HepG2 (cell line): Measurements from ENCODE around the gene ZMIZ1.

Experiments
- EP300 ChIP-seq, 3 experiments: sonication (generic) in 1 of 3; formaldehyde crosslinking in 1 of 3; IDR thresholded peaks; 2 replicates each; pipeline versions ENCODE4 v1.5.1 to v1.6.1; 2011 to 2020; ENCODE audit warnings: low read depth in 2 of 3, low read length in 2 of 3, borderline replicate concordance in 1 of 3, improper control_type of control experiment in 1 of 3, mild to moderate bottlenecking in 1 of 3, missing genetic modification reagents in 1 of 3, moderate library complexity in 1 of 3
- ETV6 ChIP-seq: sonication (generic); formaldehyde crosslinking; conservative IDR thresholded peaks from 2 replicates; pipeline ENCODE4 v1.4.0; 2020; ENCODE audit warnings: missing genetic modification reagents
- FOXM1 ChIP-seq: sonication (generic); formaldehyde crosslinking; IDR thresholded peaks from 2 replicates; pipeline ENCODE4 v1.5.0; 2020; ENCODE audit warnings: missing genetic modification reagents
- HCFC1 ChIP-seq: fragments of 150-350 bp; IDR thresholded peaks from 2 replicates; pipeline ENCODE4 v1.6.1; 2014; ENCODE audit warnings: low read depth, low read length
- NRL ChIP-seq: sonication (generic); formaldehyde crosslinking; IDR thresholded peaks from 2 replicates; pipeline ENCODE4 v1.5.0; 2020; ENCODE audit warnings: missing genetic modification reagents, mild to moderate bottlenecking, moderate library complexity, borderline replicate concordance
- SATB2 ChIP-seq: sonication (generic); formaldehyde crosslinking; IDR thresholded peaks from 2 replicates; pipeline ENCODE4 v1.5.0; 2020; ENCODE audit warnings: missing genetic modification reagents
- YY1 ChIP-seq: IDR thresholded peaks from 2 replicates; pipeline ENCODE4 v1.6.1; 2011; ENCODE audit warnings: low read length, low read depth, moderate library complexity, mild to moderate bottlenecking; ENCODE audit not compliant: insufficient read depth, insufficient replicate concordance
- ZNF143 ChIP-seq: sonication (generic); formaldehyde crosslinking; IDR thresholded peaks from 2 replicates; pipeline ENCODE4 v1.4.0; 2020; ENCODE audit warnings: missing genetic modification reagents
- ZNF274 ChIP-seq: sonication (generic); formaldehyde crosslinking; IDR thresholded peaks from 2 replicates; pipeline ENCODE4 v1.5.1; 2020; ENCODE audit warnings: mild to moderate bottlenecking, missing genetic modification reagents
- ZNF530 ChIP-seq: sonication (generic); formaldehyde crosslinking; IDR thresholded peaks from 2 replicates; pipeline ENCODE4 v1.5.0; 2020; ENCODE audit warnings: low read depth, mild to moderate bottlenecking, missing genetic modification reagents
- ZNF816 ChIP-seq: sonication (generic); formaldehyde crosslinking; IDR thresholded peaks from 2 replicates; pipeline ENCODE4 v1.8.0; 2022; ENCODE audit warnings: missing genetic modification reagents, mild to moderate bottlenecking, borderline replicate concordance
- TF ChIP-seq, protein P1 (sequence below), 2 experiments: sonication (generic) in 1 of 2; formaldehyde crosslinking in 1 of 2; IDR thresholded peaks; 2 replicates each; pipeline versions ENCODE4 v1.5.1 to v1.6.1; 2011 to 2020; ENCODE audit warnings: borderline replicate concordance in 1 of 2, low read depth in 1 of 2, low read length in 1 of 2, mild to moderate bottlenecking in 1 of 2, missing genetic modification reagents in 1 of 2, moderate library complexity in 1 of 2
- TF ChIP-seq, protein P2 (sequence below): sonication (generic); formaldehyde crosslinking; IDR thresholded peaks from 2 replicates; pipeline ENCODE4 v1.4.0; 2020; ENCODE audit warnings: missing genetic modification reagents
- TF ChIP-seq, protein P3 (sequence below): sonication (generic); formaldehyde crosslinking; IDR thresholded peaks from one replicate; pipeline ENCODE4 v1.5.1; 2020; ENCODE audit warnings: mild to moderate bottlenecking, missing genetic modification reagents; ENCODE audit errors: not compliant biosample characterization

DNA sequence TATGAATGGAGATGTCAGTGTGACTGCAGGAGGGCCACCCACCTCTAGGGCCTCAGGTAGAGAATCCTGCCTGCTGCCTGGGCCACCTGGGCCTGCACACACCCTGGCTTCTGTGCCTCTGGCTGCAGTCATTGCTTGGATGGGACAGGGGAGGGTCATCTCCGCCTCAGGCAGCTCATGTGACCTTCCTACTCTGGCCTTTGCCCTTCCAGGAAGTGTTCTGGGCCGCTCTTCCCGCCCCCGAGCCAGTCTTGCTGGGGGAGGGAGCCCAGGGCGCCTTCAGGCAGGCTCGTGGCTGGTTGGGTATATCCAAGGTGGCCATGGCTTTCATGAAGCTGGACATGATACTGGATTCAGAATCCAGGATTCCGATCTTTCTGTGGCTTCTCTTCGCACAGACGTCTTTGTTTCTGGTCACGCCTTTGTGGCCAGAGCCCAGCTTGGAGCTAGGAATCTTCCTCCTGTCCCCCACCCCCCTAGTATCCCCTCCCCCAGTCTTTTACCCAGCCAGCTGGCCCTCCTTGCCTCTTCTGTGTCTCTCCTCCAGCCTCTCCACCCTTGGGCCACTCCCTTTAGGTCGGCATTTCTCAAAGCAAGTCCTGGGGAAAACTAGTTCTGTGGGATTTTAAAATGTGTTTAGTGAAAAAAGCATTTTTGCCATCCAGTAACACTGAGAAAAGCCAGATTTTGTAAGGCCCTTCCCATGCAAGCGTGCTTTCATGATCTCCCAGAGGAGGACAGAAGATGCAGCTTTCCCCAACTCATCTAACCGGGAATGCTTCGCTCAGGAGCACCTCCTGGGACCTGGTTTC, 119.6 kb downstream of the ZMIZ1 start:
- TF ChIP-seq HCFC1, result no peak
- TF ChIP-seq ZNF143, result 0 out of 2 replicates have a peak, but pooled peaks have one; percentile 21
- TF ChIP-seq SATB2 (CRISPR knock-in tag), result no peak
- TF ChIP-seq, protein P1, sequence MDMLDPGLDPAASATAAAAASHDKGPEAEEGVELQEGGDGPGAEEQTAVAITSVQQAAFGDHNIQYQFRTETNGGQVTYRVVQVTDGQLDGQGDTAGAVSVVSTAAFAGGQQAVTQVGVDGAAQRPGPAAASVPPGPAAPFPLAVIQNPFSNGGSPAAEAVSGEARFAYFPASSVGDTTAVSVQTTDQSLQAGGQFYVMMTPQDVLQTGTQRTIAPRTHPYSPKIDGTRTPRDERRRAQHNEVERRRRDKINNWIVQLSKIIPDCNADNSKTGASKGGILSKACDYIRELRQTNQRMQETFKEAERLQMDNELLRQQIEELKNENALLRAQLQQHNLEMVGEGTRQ (IDR thresholded peaks at IDR 0.05; ENCODE audit: low read depth, low read length), result peak; percentile 33
- TF ChIP-seq, protein P1 (CRISPR knock-in tag; IDR thresholded peaks at IDR 0.05; ENCODE audit: borderline replicate concordance), result peak; percentile 60; the same call in 1 of the 2 replicates
- TF ChIP-seq NRL (CRISPR knock-in tag), result 0 out of 2 replicates have a peak, but pooled peaks have one; percentile 60
- TF ChIP-seq, protein P2, sequence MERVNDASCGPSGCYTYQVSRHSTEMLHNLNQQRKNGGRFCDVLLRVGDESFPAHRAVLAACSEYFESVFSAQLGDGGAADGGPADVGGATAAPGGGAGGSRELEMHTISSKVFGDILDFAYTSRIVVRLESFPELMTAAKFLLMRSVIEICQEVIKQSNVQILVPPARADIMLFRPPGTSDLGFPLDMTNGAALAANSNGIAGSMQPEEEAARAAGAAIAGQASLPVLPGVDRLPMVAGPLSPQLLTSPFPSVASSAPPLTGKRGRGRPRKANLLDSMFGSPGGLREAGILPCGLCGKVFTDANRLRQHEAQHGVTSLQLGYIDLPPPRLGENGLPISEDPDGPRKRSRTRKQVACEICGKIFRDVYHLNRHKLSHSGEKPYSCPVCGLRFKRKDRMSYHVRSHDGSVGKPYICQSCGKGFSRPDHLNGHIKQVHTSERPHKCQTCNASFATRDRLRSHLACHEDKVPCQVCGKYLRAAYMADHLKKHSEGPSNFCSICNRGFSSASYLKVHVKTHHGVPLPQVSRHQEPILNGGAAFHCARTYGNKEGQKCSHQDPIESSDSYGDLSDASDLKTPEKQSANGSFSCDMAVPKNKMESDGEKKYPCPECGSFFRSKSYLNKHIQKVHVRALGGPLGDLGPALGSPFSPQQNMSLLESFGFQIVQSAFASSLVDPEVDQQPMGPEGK (CRISPR knock-in tag), result peak; percentile 99
- TF ChIP-seq ZNF530, result no peak
- TF ChIP-seq YY1, result no peak
- TF ChIP-seq FOXM1, result no peak
- TF ChIP-seq, protein P3, sequence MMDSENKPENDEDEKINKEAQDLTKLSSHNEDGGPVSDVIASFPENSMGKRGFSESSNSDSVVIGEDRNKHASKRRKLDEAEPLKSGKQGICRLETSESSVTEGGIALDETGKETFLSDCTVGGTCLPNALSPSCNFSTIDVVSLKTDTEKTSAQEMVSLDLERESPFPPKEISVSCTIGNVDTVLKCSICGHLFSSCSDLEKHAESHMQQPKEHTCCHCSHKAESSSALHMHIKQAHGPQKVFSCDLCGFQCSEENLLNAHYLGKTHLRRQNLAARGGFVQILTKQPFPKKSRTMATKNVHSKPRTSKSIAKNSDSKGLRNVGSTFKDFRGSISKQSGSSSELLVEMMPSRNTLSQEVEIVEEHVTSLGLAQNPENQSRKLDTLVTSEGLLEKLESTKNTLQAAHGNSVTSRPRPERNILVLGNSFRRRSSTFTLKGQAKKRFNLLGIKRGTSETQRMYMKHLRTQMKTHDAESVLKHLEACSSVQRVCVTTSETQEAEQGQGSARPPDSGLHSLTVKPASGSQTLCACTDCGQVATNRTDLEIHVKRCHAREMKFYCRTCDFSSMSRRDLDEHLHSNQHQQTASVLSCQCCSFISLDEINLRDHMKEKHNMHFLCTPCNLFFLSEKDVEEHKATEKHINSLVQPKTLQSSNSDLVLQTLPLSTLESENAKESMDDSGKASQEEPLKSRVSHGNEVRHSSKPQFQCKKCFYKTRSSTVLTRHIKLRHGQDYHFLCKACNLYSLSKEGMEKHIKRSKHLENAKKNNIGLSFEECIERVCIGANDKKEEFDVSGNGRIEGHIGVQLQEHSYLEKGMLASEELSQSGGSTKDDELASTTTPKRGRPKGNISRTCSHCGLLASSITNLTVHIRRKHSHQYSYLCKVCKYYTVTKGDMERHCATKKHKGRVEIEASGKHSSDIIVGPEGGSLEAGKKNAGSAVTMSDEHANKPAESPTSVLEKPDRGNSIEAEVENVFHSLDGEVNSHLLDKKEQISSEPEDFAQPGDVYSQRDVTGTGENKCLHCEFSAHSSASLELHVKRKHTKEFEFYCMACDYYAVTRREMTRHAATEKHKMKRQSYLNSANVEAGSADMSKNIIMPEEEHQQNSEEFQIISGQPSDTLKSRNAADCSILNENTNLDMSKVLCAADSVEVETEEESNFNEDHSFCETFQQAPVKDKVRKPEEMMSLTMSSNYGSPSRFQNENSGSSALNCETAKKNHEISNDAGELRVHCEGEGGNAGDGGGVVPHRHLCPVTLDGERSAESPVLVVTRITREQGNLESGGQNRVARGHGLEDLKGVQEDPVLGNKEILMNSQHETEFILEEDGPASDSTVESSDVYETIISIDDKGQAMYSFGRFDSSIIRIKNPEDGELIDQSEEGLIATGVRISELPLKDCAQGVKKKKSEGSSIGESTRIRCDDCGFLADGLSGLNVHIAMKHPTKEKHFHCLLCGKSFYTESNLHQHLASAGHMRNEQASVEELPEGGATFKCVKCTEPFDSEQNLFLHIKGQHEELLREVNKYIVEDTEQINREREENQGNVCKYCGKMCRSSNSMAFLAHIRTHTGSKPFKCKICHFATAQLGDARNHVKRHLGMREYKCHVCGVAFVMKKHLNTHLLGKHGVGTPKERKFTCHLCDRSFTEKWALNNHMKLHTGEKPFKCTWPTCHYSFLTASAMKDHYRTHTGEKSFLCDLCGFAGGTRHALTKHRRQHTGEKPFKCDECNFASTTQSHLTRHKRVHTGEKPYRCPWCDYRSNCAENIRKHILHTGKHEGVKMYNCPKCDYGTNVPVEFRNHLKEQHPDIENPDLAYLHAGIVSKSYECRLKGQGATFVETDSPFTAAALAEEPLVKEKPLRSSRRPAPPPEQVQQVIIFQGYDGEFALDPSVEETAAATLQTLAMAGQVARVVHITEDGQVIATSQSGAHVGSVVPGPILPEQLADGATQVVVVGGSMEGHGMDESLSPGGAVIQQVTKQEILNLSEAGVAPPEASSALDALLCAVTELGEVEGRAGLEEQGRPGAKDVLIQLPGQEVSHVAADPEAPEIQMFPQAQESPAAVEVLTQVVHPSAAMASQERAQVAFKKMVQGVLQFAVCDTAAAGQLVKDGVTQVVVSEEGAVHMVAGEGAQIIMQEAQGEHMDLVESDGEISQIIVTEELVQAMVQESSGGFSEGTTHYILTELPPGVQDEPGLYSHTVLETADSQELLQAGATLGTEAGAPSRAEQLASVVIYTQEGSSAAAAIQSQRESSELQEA (CRISPR knock-in tag), result no peak
- TF ChIP-seq ZNF274 (CRISPR knock-in tag), result 0 out of 2 replicates have a peak, but pooled peaks have one; percentile 39
- TF ChIP-seq EP300 (IDR thresholded peaks at IDR 0.05; ENCODE audit: low read depth in 2 of 2, low read length in 2 of 2), result peak in 1 of 2 experiments; percentile 70; a peak in 2 of 4 replicates
- TF ChIP-seq EP300 (CRISPR knock-in tag; IDR thresholded peaks at IDR 0.05; ENCODE audit: borderline replicate concordance), result peak; percentile 62; the same call in 1 of the 2 replicates
- TF ChIP-seq ZNF816 (CRISPR knock-in tag), result no peak
- peak; percentile 96 for TF ChIP-seq ETV6 (CRISPR knock-in tag)
